ENCODE measurements around the gene PPP1R15B. TPM values are rescaled to one million over a fixed set of nuclear protein-coding genes. Genes with fewer than 3 reads are reported as not detected.

Gene PPP1R15B
- polyA plus RNA-seq, 1 donor: 44.1 TPM

DNA sequence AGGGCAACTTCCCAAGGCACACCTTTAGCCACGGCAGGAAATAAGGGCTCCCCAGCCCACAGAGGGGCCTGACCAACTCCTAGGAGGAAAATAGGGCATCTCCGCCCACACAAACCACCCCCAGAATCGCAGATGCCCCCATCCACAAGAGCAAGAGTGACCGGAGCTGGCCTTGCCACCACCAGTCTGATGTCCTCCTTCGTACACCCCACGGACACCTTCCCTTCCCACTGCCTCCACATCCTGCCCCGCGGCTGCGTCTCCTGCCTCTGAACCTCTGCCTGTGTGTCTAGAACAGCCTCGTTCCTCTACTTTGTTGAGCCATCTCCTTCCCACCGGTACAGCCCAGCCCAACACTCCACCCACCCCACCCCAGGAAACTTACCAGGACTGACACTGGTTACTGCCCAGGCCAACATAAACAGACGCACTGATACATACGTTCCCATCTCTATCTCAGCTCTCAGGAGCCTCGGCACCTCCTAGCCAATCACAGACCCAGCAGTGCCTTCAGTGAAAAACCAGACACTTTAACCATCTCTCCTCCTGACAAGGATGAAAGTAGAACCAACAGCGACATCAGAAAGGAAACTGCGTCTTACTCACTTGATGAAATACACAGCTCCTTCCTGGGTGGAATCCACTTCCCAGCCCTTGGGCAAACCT lies 44.3 kb downstream of the PPP1R15B start:
- DNase-seq: no peak

DNA sequence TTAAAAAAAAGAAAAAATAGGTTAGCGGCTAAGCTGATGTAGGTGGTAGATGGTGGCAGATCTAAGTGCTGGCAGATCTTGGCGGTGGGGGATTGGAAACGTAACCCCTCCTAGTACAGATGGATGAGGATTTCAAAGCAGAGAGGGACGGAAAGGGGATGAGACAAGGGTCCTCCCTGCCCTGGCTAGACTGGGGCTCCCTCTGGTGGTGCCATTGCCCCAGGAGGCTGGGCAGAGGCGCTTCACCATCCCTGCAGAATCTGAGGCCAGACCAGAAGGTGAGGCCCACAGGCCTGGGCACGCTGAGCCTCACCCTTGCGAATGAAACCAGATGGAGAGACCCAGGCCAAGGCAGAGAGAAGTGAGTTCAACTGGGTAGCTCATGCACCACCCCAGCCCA lies 44.9 kb downstream of the PPP1R15B start:
- DNase-seq: no peak

DNA sequence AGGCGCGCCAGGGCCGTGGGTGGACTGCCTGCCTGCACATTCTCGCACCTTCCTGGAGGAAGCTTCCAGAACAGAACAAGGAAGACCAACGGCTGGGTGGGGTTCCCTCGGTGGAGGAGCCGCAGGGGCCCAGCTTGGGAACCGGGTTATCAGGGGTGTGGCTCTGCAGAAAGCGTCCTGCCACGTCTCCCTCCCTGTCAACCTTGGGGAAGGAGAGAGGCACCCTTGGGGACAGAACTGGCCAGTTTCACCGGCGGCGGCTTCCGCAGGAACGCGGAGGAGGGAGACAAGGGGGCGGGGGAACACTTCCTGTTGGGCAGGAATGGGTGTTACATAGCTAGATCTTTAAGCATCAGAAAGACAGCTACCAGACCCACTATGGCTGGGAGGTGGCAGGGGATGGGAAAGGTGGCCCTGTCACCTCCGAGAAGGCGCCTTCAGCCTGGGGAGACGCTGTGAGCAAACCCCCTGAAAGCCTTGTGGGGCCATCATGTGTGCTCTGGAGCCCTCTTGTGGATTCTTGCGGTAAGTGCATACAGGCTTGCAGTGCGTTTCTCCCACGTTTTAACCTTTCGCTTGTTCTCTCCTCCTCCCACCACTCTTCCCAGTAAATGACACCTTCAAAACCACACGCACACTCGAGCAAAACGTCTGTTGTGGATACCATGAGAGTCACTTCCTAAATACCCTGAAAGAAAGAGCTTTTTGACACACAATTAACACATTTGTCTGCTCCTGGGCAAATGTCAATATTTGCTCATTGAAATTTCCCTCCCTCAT lies 48.1 kb downstream of the PPP1R15B start:
- DNase-seq: peak; percentile 82

DNA sequence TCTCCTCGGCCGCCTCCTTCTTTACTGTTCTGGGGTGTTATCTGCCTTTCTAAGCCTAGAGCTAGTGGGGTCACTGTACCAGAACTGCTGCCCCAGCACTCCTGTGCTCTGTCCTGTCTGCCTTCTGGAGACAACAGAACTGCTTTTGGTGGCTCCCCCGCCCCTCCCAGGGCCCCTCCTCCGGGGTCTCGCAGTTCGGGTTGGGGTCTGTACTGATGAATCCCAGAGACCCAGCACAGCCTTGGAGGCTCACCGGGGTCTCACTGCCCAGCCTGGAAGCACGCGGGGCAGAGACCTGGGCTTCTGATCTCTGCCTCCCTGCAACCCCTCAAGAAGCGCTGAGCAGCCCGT lies 48.7 kb downstream of the PPP1R15B start:
- no peak for DNase-seq

DNA sequence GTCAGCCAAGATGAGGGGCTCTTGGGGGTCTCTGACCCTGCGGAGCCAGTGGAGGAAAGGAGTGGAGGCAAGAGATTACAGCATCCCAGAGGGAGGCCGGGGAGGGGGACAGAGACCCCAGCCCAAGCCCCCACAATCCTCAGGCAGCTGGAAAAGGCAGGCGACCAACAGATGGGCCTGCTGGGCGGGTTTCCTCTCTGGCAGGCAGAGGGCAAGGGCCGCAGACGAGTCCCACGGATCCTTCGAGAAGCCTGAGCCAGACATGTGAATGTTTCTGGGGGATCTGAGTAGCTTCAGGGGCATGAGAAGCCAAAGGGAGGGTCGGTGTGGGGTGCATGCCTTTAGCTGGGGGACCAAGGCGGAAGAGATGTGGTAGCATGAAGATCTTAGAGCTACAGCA lies 49.8 kb downstream of the PPP1R15B start:
- DNase-seq: no peak

DNA sequence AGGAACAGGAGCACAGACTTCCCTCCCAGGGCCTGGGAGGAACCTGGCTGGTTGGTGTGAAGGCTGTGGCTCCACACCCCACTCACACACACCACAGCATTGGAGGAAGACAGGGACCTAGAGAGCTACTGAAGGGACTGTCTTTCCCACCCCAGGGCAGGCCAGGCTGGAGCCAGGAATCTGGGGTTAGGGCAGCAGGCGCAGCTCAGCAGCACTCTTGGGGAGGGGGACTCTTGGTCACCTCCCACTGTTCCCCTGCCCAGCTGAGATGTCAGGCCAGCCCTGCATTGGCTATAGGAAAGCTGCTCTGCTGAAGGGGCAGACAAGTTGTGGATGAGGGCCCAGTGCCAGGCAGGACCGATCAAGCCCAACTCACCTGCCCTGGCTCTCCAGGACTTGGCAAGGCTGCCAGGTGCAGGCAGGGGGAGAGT lies 50.3 kb downstream of the PPP1R15B start:
- DNase-seq: no peak

DNA sequence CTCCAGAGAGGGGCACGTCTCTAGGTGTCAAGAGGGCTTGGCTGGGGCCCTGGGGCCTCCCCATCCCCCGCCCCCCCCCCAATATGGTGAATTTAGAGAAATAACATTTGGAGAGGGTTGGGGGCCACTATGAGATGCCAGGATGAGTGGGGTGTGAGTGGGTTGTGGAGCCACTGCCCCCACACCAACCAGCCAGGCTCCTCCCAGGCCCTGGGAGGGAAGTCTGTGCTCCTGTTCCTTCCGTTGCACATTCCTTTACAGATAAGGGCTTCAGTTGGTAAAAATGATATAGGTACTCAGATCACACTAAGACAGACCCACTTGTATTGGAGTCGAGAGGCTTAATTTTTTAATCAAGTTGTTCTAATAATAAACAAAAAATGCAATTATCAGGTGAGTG lies 51.3 kb downstream of the PPP1R15B start:
- no peak for DNase-seq

DNA sequence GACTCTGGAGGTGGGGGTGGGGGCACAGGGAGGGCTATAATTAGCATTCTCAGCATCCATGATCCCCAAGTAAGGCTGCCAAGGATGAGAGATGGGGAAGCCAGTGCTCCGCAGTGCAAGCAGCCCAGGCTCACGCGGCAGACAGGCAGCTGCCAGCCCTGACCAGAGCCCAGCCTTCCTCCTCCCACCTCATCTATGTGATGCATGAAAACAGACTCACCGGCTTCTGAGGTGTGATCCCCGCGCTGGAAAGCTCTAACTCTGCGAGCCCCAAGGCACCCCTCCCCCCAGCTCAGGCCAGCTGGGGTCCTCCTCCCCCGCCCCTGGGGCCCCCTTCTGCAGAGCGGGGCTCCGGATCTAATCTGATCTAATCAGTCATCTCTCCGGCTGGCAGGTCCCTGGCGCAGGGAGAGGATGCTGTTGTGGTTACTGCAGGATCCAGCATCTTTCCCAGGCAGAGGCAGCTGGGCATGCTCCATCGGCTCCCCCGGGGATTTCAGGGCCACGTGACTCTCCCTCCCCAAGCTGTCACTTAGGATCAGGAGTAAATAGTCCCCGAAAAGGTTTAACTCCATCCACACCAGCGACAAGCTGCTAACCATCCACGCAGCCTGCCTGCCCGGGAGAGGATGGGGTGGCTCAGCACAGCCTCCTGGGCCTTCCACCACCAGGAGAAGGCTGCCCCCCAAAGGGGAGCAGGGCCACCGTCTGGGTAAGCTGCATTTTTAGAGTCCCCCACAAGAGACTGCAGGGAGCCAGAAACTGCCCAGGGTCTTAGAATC lies 52.0 kb downstream of the PPP1R15B start, which contains the start of gene PLEKHA6:
Gene PLEKHA6 (minus strand): TSS at position 456 of the 782 bp plus-strand sequence. CDS start 86,202 bp downstream, outside the sequence.
- peak; percentile 62 for DNase-seq

DNA sequence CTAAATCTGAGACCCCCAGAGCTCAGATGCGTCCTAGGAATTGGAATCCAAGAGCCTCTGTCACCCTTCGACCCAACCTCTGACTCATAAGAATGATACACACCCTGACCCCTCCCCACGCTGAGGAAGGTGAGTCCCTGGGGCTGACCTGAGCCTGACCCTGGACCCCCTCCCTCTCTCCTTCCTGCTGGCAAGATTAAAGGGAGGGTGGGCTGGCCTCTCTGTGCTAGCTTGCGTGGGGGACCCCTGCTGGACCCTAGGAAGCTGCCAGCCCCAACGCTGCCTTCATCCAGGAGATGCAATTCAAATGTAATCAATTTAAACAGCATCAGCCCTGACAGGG lies 52.5 kb downstream of the PPP1R15B start:
- DNase-seq: no peak

DNA sequence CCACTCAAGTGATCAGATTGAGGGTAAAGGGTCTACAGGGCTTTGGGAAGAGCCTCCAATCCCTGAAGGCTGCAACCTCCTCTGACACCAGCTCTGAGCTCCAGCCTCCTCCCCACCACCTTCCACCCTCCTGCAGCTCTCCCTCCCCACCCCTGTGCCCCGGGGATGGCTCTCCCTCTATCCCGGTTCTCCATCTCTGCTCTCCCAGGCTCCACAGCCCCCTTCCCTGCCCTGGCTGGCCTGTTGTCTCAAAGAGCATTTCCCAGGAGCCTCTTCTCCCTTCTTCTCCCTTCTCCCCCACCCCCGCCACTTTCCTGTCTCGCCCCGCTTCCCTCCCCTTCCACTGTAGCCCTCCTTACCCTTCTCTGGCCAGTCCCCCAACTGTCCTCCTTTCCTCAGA lies 53.0 kb downstream of the PPP1R15B start:
- no peak for DNase-seq

DNA sequence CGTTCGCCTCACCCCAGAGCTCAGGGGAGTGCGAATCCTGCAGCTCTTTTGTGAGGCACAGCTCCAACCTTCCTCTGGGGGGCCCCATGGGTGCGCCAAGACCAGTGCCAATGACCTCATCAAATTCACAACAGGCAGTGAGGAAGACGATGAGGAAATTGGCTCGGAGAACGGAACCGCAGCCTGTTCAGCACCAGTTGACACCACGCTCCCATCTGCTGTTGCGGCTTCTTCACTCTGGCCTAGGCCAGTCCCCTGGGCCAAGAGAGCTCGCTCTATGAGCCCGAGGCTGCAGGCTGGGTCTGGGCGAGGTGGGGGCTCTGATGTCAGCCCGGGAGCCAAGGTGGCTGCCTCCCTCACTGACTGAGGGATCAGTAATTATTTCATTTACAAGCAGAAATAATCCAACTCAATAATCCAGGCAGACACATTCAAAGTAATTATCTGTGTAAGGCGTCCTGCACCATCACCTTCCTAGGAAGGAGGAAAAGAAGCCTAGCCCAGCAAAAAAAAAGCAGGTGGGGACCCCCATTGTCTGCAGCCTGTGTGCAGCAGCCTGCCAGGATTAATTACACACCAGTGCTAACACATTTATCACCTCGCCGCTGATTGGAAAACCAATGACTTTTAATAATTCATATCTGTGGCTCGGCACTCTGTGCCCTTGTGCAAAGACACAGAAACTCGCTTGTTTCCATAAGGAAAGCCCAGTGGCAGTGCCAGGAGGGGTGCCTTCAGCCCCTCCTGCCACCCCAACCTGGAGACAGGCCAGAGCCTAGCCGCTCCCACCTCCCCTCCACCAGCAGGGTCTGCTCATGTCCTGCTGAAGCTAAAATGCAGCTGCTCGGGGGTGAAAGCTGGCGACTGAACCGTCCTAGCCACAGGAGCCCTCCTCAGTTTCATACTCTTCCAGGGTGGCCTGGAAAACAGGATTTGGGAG lies 53.8 kb downstream of the PPP1R15B start:
- no peak for DNase-seq

DNA sequence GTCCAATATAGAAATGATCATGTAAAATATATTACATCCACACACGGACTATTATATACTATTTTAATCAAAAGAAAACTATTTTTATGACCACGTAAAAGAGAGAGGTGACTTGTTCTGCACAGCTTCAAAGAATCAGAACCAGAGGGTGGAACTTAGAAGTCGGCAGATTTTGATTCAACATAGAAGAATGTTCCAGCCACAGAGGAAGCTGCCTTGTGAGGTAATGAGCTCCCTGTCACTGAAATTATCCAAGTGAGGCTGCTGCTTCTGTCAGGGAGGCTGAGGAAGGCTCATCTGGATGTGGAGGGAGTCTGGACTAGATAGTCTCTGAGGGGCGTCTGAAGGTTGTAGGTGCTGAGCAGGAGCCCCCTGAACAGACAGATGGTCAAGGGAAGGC lies 54.6 kb downstream of the PPP1R15B start:
- no peak for DNase-seq

DNA sequence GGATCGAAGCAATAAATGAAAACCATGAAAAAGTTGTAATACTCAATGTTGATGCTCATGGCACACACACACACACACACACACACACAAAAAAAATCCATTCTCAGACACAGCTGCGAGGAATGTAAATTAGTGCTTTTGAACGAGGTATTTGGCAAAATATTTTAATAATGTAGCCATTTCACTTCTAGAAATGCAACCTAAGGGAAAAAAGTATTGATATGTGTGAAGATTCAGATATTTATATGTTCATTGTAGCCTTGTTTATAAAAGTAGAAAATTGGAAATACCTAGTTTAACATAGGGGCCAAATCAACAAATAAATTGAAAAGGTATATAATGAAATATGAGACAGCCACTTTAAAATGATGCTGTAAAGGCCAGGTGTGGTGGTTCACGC lies 55.7 kb downstream of the PPP1R15B start:
- no peak for DNase-seq

DNA sequence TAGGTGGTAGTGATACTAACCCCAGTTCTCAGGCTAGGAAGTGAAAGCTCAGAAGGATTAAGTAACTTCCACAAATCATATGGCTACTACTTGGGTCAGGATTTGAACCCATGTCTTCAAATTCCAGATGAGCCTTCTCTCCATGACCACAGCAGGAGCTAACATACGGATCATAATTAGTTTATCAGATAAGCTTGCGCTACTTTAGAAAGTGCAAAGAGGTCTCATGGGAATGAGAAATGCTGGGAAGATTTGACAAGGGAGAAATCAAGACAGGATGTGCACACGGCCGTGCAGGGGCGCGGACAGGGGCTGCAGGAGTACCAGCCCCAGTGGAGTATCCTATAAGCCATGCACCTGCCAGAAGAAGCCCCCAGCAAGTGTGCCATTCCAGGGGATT lies 57.0 kb downstream of the PPP1R15B start:
- no peak for DNase-seq

Other genes starting within 250 kb of the PPP1R15B start
- 15.3 TPM for gene REN, start 245.5 kb downstream of the PPP1R15B start, polyA plus RNA-seq (ENCODE audit: insufficient read length)
- gene KISS1, start 215.3 kb downstream of the PPP1R15B start, polyA plus RNA-seq (ENCODE audit: insufficient read length): not detected
- gene GOLT1A, start 197.8 kb downstream of the PPP1R15B start, polyA plus RNA-seq (ENCODE audit: insufficient read length): 3.5 TPM
- 46.1 TPM for gene PLEKHA6, start 51.9 kb downstream of the PPP1R15B start, polyA plus RNA-seq (ENCODE audit: insufficient read length)
- 20.1 TPM for gene PIK3C2B, start 83.0 kb upstream of the PPP1R15B start, polyA plus RNA-seq (ENCODE audit: insufficient read length)
- gene MDM4, start 104.6 kb upstream of the PPP1R15B start, polyA plus RNA-seq (ENCODE audit: insufficient read length): 82.9 TPM

Measured in left kidney (tissue), 2 donors.